ENCODE results near the gene BCL2L14. TPM values are rescaled to one million over a fixed set of nuclear protein-coding genes. Genes with fewer than 3 reads are reported as not detected.

Gene BCL2L14
- total RNA-seq, 1 experiment from 2014 or later: 0.90 TPM

GRCh38 chr12:12083688-12084087, 12.9 kb downstream of the BCL2L14 start:
- H3K27me3 Mint-ChIP-seq (ENCODE audit: low read depth): no peaks in the 10 kb centered on the region
- ATAC-seq: no peak
- no peak overlapping the region for H3K27ac Mint-ChIP-seq
- peaks cover 3% of the 10 kb centered on the region; the same call in 1 of the 2 replicates for H3K9me3 Mint-ChIP-seq
- no peak for DNase-seq (ENCODE audit: low spot score)
- TF ChIP-seq ZNF121 (CRISPR knock-in tag; IDR thresholded peaks at IDR 0.05) (no peak), ERG (CRISPR knock-in tag; IDR thresholded peaks at IDR 0.05) (no peak), NR2C2 (CRISPR knock-in tag; IDR thresholded peaks at IDR 0.05) (no peak), ZNF425 (CRISPR knock-in tag; conservative IDR thresholded peaks at IDR 0.05) (no peak), ZSCAN18 (CRISPR knock-in tag; IDR thresholded peaks at IDR 0.05) (no peak), ZMAT4 (CRISPR knock-in tag; IDR thresholded peaks at IDR 0.05) (no peak)
- ChIA-PET POLR2A (interaction anchor here (0.6 to 1.1 kb wide), 2 partner anchors 38 to 468 kb away, joined by 3 to 4 read pairs; no protein-coding TSS in a partner anchor), CTCF (interaction anchor here (1.2 to 1.3 kb wide), 2 partner anchors 51 to 266 kb away, joined by 3 to 5 read pairs; partner anchors contain the start of gene MANSC1)
- peaks cover 29% of the 10 kb centered on the region for H3K4me1 Mint-ChIP-seq
- no peaks in the 10 kb centered on the region for H3K36me3 Mint-ChIP-seq
- no peak overlapping the region for H3K4me3 Mint-ChIP-seq

GRCh38 chr12:12086362-12086761, 15.6 kb downstream of the BCL2L14 start:
- H3K4me1 Mint-ChIP-seq: peaks cover 30% of the 10 kb centered on the region
- POLR2A ChIA-PET: interaction anchor here (0.6 kb wide), 1 partner anchor 806 kb away, joined by 5 read pairs; no protein-coding TSS in a partner anchor
- no peaks in the 10 kb centered on the region for H3K27me3 Mint-ChIP-seq (ENCODE audit: low read depth)
- no peaks in the 10 kb centered on the region for H3K9me3 Mint-ChIP-seq
- H3K36me3 Mint-ChIP-seq: no peaks in the 10 kb centered on the region
- no peak overlapping the region for H3K4me3 Mint-ChIP-seq
- no peak for TF ChIP-seq ETV6 (CRISPR knock-in tag; IDR thresholded peaks at IDR 0.05)
- no peak for TF ChIP-seq ZMAT4 (CRISPR knock-in tag; IDR thresholded peaks at IDR 0.05)
- no peak for TF ChIP-seq ZNF423 (CRISPR knock-in tag; IDR thresholded peaks at IDR 0.05)
- TF ChIP-seq ZNF317 (CRISPR knock-in tag; IDR thresholded peaks at IDR 0.05; ENCODE audit: borderline replicate concordance, low read depth): no peak
- TF ChIP-seq AFF4 (CRISPR knock-in tag; IDR thresholded peaks at IDR 0.05; ENCODE audit: borderline replicate concordance): no peak
- CTCF ChIA-PET: no interaction called here
- ATAC-seq (no peak), DNase-seq (ENCODE audit: low spot score) (no peak)
- no peak overlapping the region; the same call in 1 of the 2 replicates for H3K27ac Mint-ChIP-seq

All from WTC11 (cell line).